SU-DHL-6 (cell line): Measurements from ENCODE around the gene DSCAML1.

Experiments used
- CTCF ChIP-seq: fragments of 200-600 bp; sonication (generic); IDR thresholded peaks from one replicate; pipeline ENCODE4 v1.5.1; 2017; ENCODE audit warnings: antibody characterized with exemption, mild to moderate bottlenecking, low read length, moderate library complexity; ENCODE audit not compliant: insufficient read depth, poor library complexity, severe bottlenecking
- EZH2phosphoT487 ChIP-seq: fragments of 200-600 bp; sonication (generic), shearing (Covaris generic); conservative IDR thresholded peaks from 2 replicates; pipeline ENCODE4 v1.6.1; 2018; ENCODE audit warnings: mild to moderate bottlenecking, antibody characterized with exemption, low read length, moderate library complexity, mixed read lengths

DNA sequence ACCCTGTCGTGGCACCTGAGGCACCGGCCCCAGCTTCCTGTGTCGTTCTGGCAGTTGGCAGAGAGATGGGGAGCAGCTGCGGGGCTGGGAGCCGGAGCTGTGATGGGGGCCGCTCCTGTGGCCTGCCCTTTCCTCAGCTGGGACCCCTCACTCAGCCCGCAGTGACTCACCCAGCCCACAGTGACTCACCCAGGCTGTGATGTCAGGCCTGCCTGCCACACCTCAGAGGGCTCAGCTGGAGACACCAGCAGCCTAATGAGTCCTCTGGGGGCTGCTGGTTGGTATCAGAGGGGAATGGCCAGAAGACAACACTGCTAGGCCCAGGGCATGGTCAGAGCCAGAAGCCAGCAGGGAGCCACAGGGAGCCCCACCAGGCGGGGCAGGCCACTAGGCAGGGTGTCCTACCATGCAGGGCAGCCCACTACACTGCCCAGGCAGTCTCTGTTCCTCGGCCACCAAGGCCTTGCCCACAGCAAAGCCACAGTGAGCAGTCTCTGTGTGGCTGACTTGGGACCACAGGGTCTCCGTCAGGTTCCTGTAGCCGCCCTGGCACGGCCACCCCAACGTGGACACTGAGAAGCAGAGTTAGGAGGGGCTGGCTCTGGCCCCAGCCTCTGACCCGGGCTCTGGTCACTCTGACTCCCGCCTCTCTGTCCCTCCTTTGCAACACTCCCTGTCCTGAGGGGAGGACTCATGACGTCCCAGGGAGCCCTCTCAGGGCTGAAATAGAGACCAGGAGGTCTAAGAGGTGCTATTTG is 31.8 kb upstream of the DSCAML1 start:
- TF ChIP-seq CTCF (no peak), EZH2phosphoT487 (no peak)
